Measurements from ENCODE around the gene UCN2. TPM values are rescaled to one million over a fixed set of nuclear protein-coding genes. Genes with fewer than 3 reads are reported as not detected.

The UCN2 gene
- total and polyA plus RNA-seq, 8 donors: 0.11 to 0.37 (median 0.20) TPM; not detected in 2

DNA sequence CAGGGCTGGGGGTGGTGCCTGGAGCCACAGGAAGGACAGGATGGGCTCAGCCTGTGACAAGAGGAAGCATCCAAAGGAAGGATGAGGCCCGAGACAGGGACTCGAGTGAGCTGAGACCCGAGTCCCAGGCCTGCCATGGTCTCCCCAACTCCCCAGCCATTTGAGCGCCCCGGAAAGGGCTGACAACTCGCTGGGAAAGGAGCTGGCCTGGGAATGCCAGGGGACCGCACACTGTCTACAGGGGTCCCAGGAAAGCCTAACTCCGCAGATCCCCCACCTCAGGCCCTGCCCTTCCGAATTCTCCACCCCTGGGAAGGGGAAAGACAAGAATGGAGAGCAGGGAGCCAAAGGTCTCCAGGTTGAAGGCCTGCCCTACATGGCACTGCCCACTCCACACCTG lies 38.6 kb downstream of the UCN2 start:
- ATAC-seq: no peak
- DNase-seq: no peak

DNA sequence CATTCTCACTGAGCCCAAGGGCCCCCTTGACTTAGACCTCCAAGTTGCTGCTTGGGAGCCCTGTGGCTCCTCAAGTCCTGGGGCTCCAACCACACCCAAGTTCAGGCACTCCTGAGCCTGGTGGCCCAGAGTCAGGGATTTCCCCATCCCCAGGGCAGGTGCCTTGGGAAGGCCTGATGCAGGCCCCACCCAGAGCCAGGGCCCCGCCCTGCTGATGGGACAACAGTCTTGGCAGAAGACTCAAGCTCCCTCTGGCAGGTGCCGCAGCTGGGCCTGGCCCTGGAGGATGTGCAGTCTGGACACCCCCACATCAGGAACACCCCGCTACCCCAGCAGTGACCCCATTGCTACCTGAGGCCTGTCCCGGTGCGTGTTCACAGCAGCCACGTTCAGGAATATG lies 41.9 kb downstream of the UCN2 start:
- peaks cover 0 to 74% of the 10 kb centered on the region in 2 donors for H3K36me3 ChIP-seq
- H3K9me3 ChIP-seq: no peaks in the 10 kb centered on the region
- DNase-seq: no peak
- TF ChIP-seq, protein P1, sequence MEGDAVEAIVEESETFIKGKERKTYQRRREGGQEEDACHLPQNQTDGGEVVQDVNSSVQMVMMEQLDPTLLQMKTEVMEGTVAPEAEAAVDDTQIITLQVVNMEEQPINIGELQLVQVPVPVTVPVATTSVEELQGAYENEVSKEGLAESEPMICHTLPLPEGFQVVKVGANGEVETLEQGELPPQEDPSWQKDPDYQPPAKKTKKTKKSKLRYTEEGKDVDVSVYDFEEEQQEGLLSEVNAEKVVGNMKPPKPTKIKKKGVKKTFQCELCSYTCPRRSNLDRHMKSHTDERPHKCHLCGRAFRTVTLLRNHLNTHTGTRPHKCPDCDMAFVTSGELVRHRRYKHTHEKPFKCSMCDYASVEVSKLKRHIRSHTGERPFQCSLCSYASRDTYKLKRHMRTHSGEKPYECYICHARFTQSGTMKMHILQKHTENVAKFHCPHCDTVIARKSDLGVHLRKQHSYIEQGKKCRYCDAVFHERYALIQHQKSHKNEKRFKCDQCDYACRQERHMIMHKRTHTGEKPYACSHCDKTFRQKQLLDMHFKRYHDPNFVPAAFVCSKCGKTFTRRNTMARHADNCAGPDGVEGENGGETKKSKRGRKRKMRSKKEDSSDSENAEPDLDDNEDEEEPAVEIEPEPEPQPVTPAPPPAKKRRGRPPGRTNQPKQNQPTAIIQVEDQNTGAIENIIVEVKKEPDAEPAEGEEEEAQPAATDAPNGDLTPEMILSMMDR (IDR thresholded peaks at IDR 0.05): no peak
- peaks cover 0 to 8% of the 10 kb centered on the region in 2 donors for H3K4me1 ChIP-seq
- no peaks in the 10 kb centered on the region for H3K27me3 ChIP-seq
- no peak overlapping the region for H3K4me3 ChIP-seq
- ATAC-seq: no peak
- H3K27ac ChIP-seq: no peak overlapping the region
- intact Hi-C loops (cut with DNase I): no loop called here

More for the DNA sequence above, 38.6 kb downstream of the UCN2 start:
- TF ChIP-seq, protein P1 (IDR thresholded peaks at IDR 0.05): no peak
- Histone ChIP-seq H3K4me1 (peaks cover 0 to 41% of the 10 kb centered on the region in 2 donors), H3K27me3 (no peaks in the 10 kb centered on the region), H3K4me3 (no peak overlapping the region), H3K9me3 (no peaks in the 10 kb centered on the region), H3K36me3 (peaks cover 0 to 57% of the 10 kb centered on the region in 2 donors), H3K27ac (no peak overlapping the region)
- intact Hi-C loops (cut with DNase I): no loop called here

DNA sequence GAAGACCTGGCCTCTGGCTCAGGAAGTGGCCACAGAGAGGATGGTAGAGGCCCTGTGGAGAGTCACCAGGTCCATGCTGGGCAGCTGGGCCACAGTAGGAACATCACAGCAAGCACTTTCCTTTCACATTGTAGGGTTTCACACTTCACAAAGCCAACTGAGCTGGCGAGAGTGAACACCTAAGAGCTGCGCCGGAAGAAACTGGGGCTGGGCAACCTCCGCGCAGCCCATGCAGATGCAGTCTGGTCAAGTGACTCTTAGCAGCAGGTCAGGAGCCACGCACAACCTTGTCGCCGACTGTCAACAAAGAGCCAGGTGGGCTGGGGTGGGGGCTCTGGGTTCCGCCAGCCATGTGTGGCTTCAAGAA lies 44.3 kb downstream of the UCN2 start:
- DNase-seq: no peak
- no peak for ATAC-seq
- intact Hi-C loops (cut with DNase I): no loop called here

DNA sequence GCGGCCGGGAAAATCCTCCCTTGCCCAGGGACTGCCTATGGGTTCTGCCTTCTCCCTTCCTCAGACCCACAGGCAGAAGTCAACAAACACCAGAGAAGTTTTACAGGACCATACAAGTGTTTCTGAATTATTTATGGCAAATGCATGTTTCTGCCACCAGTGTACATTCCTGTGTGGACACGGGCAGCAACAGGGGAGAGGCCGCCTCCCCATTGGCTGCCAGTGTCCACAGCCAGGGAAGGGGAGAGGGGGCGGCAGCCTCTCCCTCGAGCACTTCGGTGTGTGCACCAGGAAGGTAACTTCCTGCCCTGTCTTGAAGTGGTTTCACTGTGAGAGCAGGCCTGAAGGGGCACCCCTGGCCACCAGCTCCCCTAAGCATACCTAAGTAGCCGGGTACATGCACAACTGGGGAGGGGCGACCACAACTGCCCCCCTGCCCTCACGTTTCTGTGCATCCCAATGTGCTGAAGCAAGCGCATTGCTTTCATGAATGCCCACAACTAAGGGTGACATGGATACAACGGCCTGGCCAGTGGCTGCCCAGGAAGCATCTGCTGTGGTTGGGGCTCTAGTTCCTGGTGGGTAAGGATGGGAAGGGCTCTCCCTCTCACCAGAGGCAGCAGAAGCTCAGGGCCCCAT lies 44.8 kb downstream of the UCN2 start:
- TF ChIP-seq, protein P1 (IDR thresholded peaks at IDR 0.05): no peak
- no peak for DNase-seq
- H3K27ac ChIP-seq: no peak overlapping the region
- intact Hi-C loops (cut with DNase I): no loop called here
- no peaks in the 10 kb centered on the region for H3K9me3 ChIP-seq
- H3K4me1 ChIP-seq: no peaks in the 10 kb centered on the region
- ATAC-seq: peak; percentile 34
- H3K27me3 ChIP-seq: no peaks in the 10 kb centered on the region
- peaks cover 0 to 55% of the 10 kb centered on the region in 2 donors for H3K36me3 ChIP-seq
- no peak overlapping the region for H3K4me3 ChIP-seq

More for the DNA sequence above, 44.3 kb downstream of the UCN2 start:
- H3K36me3 ChIP-seq: peaks cover 0 to 56% of the 10 kb centered on the region in 2 donors
- H3K9me3 ChIP-seq: no peaks in the 10 kb centered on the region
- H3K27me3 ChIP-seq: no peaks in the 10 kb centered on the region
- no peaks in the 10 kb centered on the region for H3K4me1 ChIP-seq
- no peak overlapping the region for H3K27ac ChIP-seq
- TF ChIP-seq, protein P1 (IDR thresholded peaks at IDR 0.05): no peak
- H3K4me3 ChIP-seq: no peak overlapping the region

DNA sequence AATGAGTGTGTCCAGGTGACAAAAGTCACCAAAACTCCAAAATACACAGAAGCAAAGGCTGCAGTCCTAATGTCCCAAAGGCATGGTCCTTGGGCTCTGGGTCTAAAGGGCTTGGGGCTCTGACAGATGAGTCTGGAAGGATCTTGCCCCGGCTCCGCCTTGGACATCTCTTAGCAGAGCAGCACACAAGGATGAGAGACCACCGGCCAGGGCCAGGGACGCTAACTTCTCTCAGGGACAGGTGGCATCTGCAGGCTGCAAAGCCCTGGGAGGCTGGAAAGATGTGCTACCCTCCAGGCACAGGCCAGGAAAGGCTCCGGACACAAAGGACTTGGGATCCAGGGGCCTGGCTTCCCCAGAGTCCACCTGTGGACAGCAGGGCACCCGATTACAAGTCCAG lies 45.5 kb downstream of the UCN2 start:
- DNase-seq: no peak
- ATAC-seq: no peak
- Histone ChIP-seq H3K4me1 (no peaks in the 10 kb centered on the region), H3K27ac (no peak overlapping the region), H3K36me3 (peaks cover 0 to 48% of the 10 kb centered on the region in 2 donors), H3K27me3 (no peaks in the 10 kb centered on the region), H3K9me3 (no peaks in the 10 kb centered on the region), H3K4me3 (no peak overlapping the region)
- intact Hi-C loops (cut with DNase I): no loop called here
- TF ChIP-seq, protein P1 (IDR thresholded peaks at IDR 0.05): no peak
